HG02852 (cell line): Measurements from ENCODE around the gene TAS2R46.
"Not testable (repeated sequence)": the region's sequence is repeated elsewhere in the genome, so short reads cannot be mapped to it uniquely, and the experiment has no call there.

Experiments
- ATAC-seq: cut with Tn5 transposase; IDR thresholded peaks from one replicate; pipeline ENCODE4 v1.9.1; 2021; ENCODE audit warnings: mild to moderate bottlenecking, moderate library complexity; ENCODE audit not compliant: unreplicated experiment

TAS2R46 gene

GRCh38 chr12:11062194-11062593 is at the start of gene TAS2R46:
Gene TAS2R46, minus strand, starts transcription at chr12:11062294. Its CDS starts 0 bp downstream, at chr12:11062294.
- not testable (repeated sequence) for ATAC-seq

GRCh38 chr12:11111213-11111612 is 49.1 kb upstream of the TAS2R46 start:
- ATAC-seq, result not testable (repeated sequence)

GRCh38 chr12:11108862-11109261 is 46.8 kb upstream of the TAS2R46 start:
- no peak for ATAC-seq

- no peak for ATAC-seq
Measured at GRCh38 chr12:11107719-11108118, 45.6 kb upstream of the TAS2R46 start.

GRCh38 chr12:11106288-11106687 is 44.2 kb upstream of the TAS2R46 start:
- ATAC-seq, result no peak

- no peak for ATAC-seq
Measured at GRCh38 chr12:11105546-11105945, 43.5 kb upstream of the TAS2R46 start.

GRCh38 chr12:11094910-11095309 is 32.8 kb upstream of the TAS2R46 start:
- peak; percentile 75 for ATAC-seq

GRCh38 chr12:11092128-11092527 is 30.0 kb upstream of the TAS2R46 start, which contains the start of gene TAS2R43:
Gene TAS2R43, minus strand, starts transcription at chr12:11092313. Its CDS starts 84 bp downstream, at chr12:11092229.
- ATAC-seq, result no peak

GRCh38 chr12:11089246-11089645 is 27.2 kb upstream of the TAS2R46 start:
- no peak for ATAC-seq

GRCh38 chr12:11085419-11085818 is 23.3 kb upstream of the TAS2R46 start:
- peak; percentile 80 for ATAC-seq

GRCh38 chr12:11081987-11082386 is 19.9 kb upstream of the TAS2R46 start:
- no peak for ATAC-seq

GRCh38 chr12:11078246-11078645 is 16.2 kb upstream of the TAS2R46 start:
- no peak for ATAC-seq

GRCh38 chr12:11075642-11076041 is 13.5 kb upstream of the TAS2R46 start:
- peak; percentile 67 for ATAC-seq

- ATAC-seq, result no peak
Measured at GRCh38 chr12:11071414-11071813, 9.3 kb upstream of the TAS2R46 start.

GRCh38 chr12:11070999-11071398 is 8.9 kb upstream of the TAS2R46 start:
- no peak for ATAC-seq

- ATAC-seq, result no peak
Measured at GRCh38 chr12:11069854-11070365, 7.8 kb upstream of the TAS2R46 start.

GRCh38 chr12:11067514-11067913 is 5.4 kb upstream of the TAS2R46 start:
- ATAC-seq, result no peak

- ATAC-seq, result no peak
Measured at GRCh38 chr12:11059784-11060183, 2.3 kb downstream of the TAS2R46 start.

- no peak for ATAC-seq
Measured at GRCh38 chr12:11059041-11059440, 3.1 kb downstream of the TAS2R46 start.

- ATAC-seq, result no peak
Measured at GRCh38 chr12:11055306-11055705, 6.8 kb downstream of the TAS2R46 start.

- ATAC-seq, result not testable (repeated sequence)
Measured at GRCh38 chr12:11049806-11050531, 12.1 kb downstream of the TAS2R46 start.

- not testable (repeated sequence) for ATAC-seq
Measured at GRCh38 chr12:11041366-11041765, 20.7 kb downstream of the TAS2R46 start.

- ATAC-seq, result no peak
Measured at GRCh38 chr12:11040162-11040561, 21.9 kb downstream of the TAS2R46 start.
